Caco-2 (cell line): Measurements from ENCODE around the gene SOX18. TPM values are rescaled to one million over a fixed set of nuclear protein-coding genes. Genes with fewer than 3 reads are reported as not detected.
"Not testable (repeated sequence)": the region's sequence is repeated elsewhere in the genome, so short reads cannot be mapped to it uniquely, and the experiment has no call there.

Source experiments
- BruUV-seq: library from RNA; stranded (reverse); fragments of 400-500 nt; replicated peaks from 2 replicates; lab custom pipeline; 2021; lab: Mats Ljungman, UMichigan
- CTCF ChIA-PET: fragments of 300-600 bp; sonication (Branson Sonifier 250); formaldehyde crosslinking; loops from one replicate; lab custom pipeline; 2022; ENCODE audit warnings: antibody characterized with exemption; lab: Charles Lee
- POLR2A ChIA-PET: fragments of 300-600 bp; sonication (Branson Sonifier 250); formaldehyde crosslinking; loops from one replicate; lab custom pipeline; 2022; ENCODE audit warnings: antibody characterized with exemption; lab: Charles Lee
- DNase-seq, 2 experiments: peaks; one replicate each; pipeline versions ENCODE4 v3.0.0 to v3.0.0-alpha.2; 2020 to 2022
- H3K27me3 ChIP-seq: replicated peaks from 2 replicates; pipeline ENCODE4 v1.6.0; 2011; ENCODE audit warnings: low read length; ENCODE audit not compliant: control insufficient read depth, insufficient read depth
- H3K36me3 ChIP-seq: 2 replicates; pipeline ENCODE4 v1.5.1; 2011; ENCODE audit warnings: low read length; ENCODE audit not compliant: control insufficient read depth, insufficient read depth
- H3K4me1 ChIP-seq: fragments of 250-450 bp; sonication (Bioruptor Pico); 2 replicates; pipeline ENCODE4 v1.5.1; 2020; ENCODE audit warnings: mild to moderate bottlenecking
- H3K4me3 ChIP-seq: 2 replicates; pipeline ENCODE4 v1.5.1; 2011; ENCODE audit warnings: low read depth, mild to moderate bottlenecking, control low read depth, low read length
- H3K9me3 ChIP-seq: fragments of 250-450 bp; sonication (Bioruptor Pico); 2 replicates; pipeline ENCODE4 v1.5.1; 2020; ENCODE audit warnings: mild to moderate bottlenecking, moderate library complexity
- H3K27ac Mint-ChIP-seq: one replicate; pipeline ENCODE4 v1.8.0; 2022; ENCODE audit warnings: mixed read lengths; ENCODE audit not compliant: unreplicated experiment
- H3K27me3 Mint-ChIP-seq: one replicate; pipeline ENCODE4 v1.8.0; 2022; ENCODE audit warnings: mixed read lengths; ENCODE audit not compliant: insufficient read depth, unreplicated experiment
- H3K36me3 Mint-ChIP-seq: one replicate; pipeline ENCODE4 v1.8.0; 2022; ENCODE audit warnings: mild to moderate bottlenecking, mixed read lengths; ENCODE audit not compliant: insufficient read depth, unreplicated experiment
- H3K4me1 Mint-ChIP-seq: one replicate; pipeline ENCODE4 v1.8.0; 2022; ENCODE audit warnings: low read depth, mixed read lengths; ENCODE audit not compliant: unreplicated experiment
- H3K4me3 Mint-ChIP-seq: one replicate; pipeline ENCODE4 v1.8.0; 2022; ENCODE audit warnings: mild to moderate bottlenecking, moderate library complexity, mixed read lengths; ENCODE audit not compliant: unreplicated experiment
- H3K9me3 Mint-ChIP-seq: one replicate; pipeline ENCODE4 v1.8.0; 2022; ENCODE audit warnings: mixed read lengths; ENCODE audit not compliant: unreplicated experiment
- CTCF ChIP-seq, 2 experiments: fragments of 200-600 bp in 1 of 2; IDR thresholded peaks; 1 replicate in 1 of 2; 2 replicates in 1 of 2; pipeline versions ENCODE4 v1.5.1 to v1.8.0; 2011 to 2022; ENCODE audit warnings: antibody characterized with exemption in 1 of 2, control low read depth in 1 of 2, inconsistent platforms in 1 of 2, low read depth in 1 of 2, low read length in 1 of 2, mild to moderate bottlenecking in 1 of 2, moderate library complexity in 1 of 2; ENCODE audit not compliant: insufficient read depth in 1 of 2, severe bottlenecking in 1 of 2, unreplicated experiment in 1 of 2
- intact Hi-C: fragments of 100-400 bp; cut with micrococcal nuclease; formaldehyde crosslinking; loops from one replicate; pipeline ENCODE4 v1.10.0; 2022; ENCODE audit not compliant: unreplicated experiment
- total RNA-seq: library from RNA; stranded (reverse); gene quantifications from 2 replicates; pipeline ENCODE4 v1.2.3, GENCODE V29; 2022

SOX18 gene
- total RNA-seq, 1 experiment from 2014 or later: 0.84 TPM

DNA sequence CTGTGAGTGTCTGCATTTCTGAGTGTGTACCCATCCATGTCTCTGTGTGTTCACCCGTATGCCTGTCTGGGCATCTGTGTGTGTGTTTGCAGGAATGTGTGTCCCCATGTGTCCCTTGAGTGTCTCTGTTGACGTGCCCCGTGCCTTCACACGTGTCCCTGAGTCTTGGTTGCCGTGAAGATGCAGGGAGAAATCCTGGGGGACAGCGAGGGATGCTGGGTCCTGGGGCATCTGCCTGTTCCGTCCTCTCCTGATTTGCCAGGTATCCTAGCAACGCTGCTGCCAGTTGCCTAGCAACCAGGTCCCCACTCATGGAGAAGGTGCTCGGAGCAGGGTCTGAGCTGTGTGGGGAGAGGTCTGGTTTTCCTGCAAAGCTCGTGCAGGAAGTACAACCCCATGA is 40.7 kb upstream of the SOX18 start:
- Histone ChIP-seq H3K36me3 (no peaks in the 10 kb centered on the region), H3K4me1 (peaks cover 7% of the 10 kb centered on the region), H3K4me3 (no peak overlapping the region), H3K27me3 (no peaks in the 10 kb centered on the region; the same call in 1 of the 2 replicates), H3K9me3 (no peaks in the 10 kb centered on the region)
- ChIA-PET CTCF (interaction anchor here (1.0 kb wide), 1 partner anchor 30 kb away, joined by 3 read pairs; no protein-coding TSS in a partner anchor), POLR2A (interaction anchor here (0.6 kb wide), 1 partner anchor 103 kb away, joined by 4 read pairs; no protein-coding TSS in a partner anchor)
- TF ChIP-seq CTCF (IDR thresholded peaks at IDR 0.05; ENCODE audit: insufficient read depth in 1 of 2, low read depth in 1 of 2, low read length in 1 of 2, severe bottlenecking in 1 of 2, unreplicated experiment in 1 of 2): no peak
- H3K36me3 Mint-ChIP-seq: peaks cover 6% of the 10 kb centered on the region
- H3K9me3 Mint-ChIP-seq: no peaks in the 10 kb centered on the region
- BruUV-seq: no TSS peak
- H3K4me1 Mint-ChIP-seq: peaks cover 6% of the 10 kb centered on the region
- H3K27ac Mint-ChIP-seq: no peak overlapping the region
- intact Hi-C loops: no loop called here
- H3K27me3 Mint-ChIP-seq: peaks cover 27% of the 10 kb centered on the region
- H3K4me3 Mint-ChIP-seq: no peak overlapping the region
- peak in 1 of 2 experiments; percentile 81 for DNase-seq

DNA sequence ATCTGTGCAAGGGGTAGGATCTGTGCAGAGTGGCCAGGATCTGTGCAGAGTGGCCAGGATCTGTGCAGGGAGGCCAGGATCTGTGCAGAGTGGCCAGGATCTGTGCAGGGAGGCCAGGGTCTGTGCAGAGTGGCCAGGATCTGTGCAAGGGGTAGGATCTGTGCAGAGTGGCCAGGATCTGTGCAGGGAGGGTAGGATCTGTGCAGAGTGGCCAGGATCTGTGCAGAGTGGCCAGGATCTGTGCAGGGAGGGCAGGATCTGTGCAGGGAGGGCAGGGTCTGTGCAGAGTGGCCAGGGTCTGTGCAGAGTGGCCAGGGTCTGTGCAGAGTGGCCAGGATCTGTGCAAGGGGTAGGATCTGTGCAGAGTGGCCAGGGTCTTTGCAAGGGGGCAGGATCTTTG is 39.1 kb upstream of the SOX18 start:
- H3K9me3 ChIP-seq, H3K27me3 ChIP-seq, H3K4me3 ChIP-seq, POLR2A ChIA-PET, DNase-seq, intact Hi-C loops, BruUV-seq, H3K4me3 Mint-ChIP-seq, CTCF ChIA-PET, H3K36me3 ChIP-seq, H3K9me3 Mint-ChIP-seq, H3K27ac Mint-ChIP-seq: not testable (repeated sequence)
- H3K36me3 Mint-ChIP-seq: peaks cover 12% of the 10 kb centered on the region
- peaks cover 19% of the 10 kb centered on the region for H3K4me1 ChIP-seq
- peaks cover 12% of the 10 kb centered on the region for H3K4me1 Mint-ChIP-seq
- peaks cover 37% of the 10 kb centered on the region for H3K27me3 Mint-ChIP-seq

- intact Hi-C loops, H3K9me3 Mint-ChIP-seq, H3K4me3 ChIP-seq, H3K9me3 ChIP-seq, DNase-seq, POLR2A ChIA-PET, H3K36me3 ChIP-seq, H3K27me3 ChIP-seq, CTCF ChIA-PET, H3K4me3 Mint-ChIP-seq, H3K27ac Mint-ChIP-seq, H3K4me1 Mint-ChIP-seq, BruUV-seq: not testable (repeated sequence)
- H3K4me1 ChIP-seq: peaks cover 22% of the 10 kb centered on the region
- H3K27me3 Mint-ChIP-seq: peaks cover 36% of the 10 kb centered on the region
- H3K36me3 Mint-ChIP-seq: peaks cover 12% of the 10 kb centered on the region
These were observed 37.9 kb upstream of the SOX18 start for GRCh38 chr20:64087226-64087825.

- H3K27me3 ChIP-seq: peaks cover 4% of the 10 kb centered on the region
- no peak overlapping the region for H3K4me3 ChIP-seq
- Mint-ChIP-seq H3K27me3 (peaks cover 33% of the 10 kb centered on the region), H3K36me3 (peaks cover 12% of the 10 kb centered on the region), H3K4me1 (peaks cover 7% of the 10 kb centered on the region), H3K4me3 (no peak overlapping the region), H3K27ac (no peak overlapping the region), H3K9me3 (no peaks in the 10 kb centered on the region)
- BruUV-seq: no TSS peak
- H3K4me1 ChIP-seq: peaks cover 17% of the 10 kb centered on the region
- DNase-seq: no peak
- ChIA-PET CTCF (no interaction called here), POLR2A (no interaction called here)
- TF ChIP-seq CTCF (IDR thresholded peaks at IDR 0.05; ENCODE audit: insufficient read depth in 1 of 2, low read depth in 1 of 2, low read length in 1 of 2, severe bottlenecking in 1 of 2, unreplicated experiment in 1 of 2): no peak
- no peaks in the 10 kb centered on the region for H3K36me3 ChIP-seq
- no peaks in the 10 kb centered on the region for H3K9me3 ChIP-seq
- intact Hi-C loops: no loop called here
These were observed 37.4 kb upstream of the SOX18 start for GRCh38 chr20:64086801-64087200.
